ENCODE results near the gene TEX26. TPM values are rescaled to one million over a fixed set of nuclear protein-coding genes. Genes with fewer than 3 reads are reported as not detected.

TEX26 gene
- total RNA-seq, 1 donor from 2014 or later = not detected

- peaks cover 13% of the 10 kb centered on the region for H3K27me3 Mint-ChIP-seq
- H3K27ac Mint-ChIP-seq = no peak overlapping the region
- H3K9me3 Mint-ChIP-seq (ENCODE audit: low read depth) = no peaks in the 10 kb centered on the region
- DNase-seq (ENCODE audit: low spot score, unreplicated experiment) = no peak
- peaks cover 10% of the 10 kb centered on the region for H3K4me1 Mint-ChIP-seq (ENCODE audit: low read depth)
- no peak overlapping the region for H3K4me3 Mint-ChIP-seq (ENCODE audit: low read depth)
- H3K36me3 Mint-ChIP-seq (ENCODE audit: insufficient read depth) = no peaks in the 10 kb centered on the region
- TF ChIP-seq CTCF (IDR thresholded peaks at IDR 0.05; ENCODE audit: unreplicated experiment) = no peak
These were observed 43.6 kb downstream of the TEX26 start for GRCh38 chr13:30976025-30976424.

- no peak overlapping the region for H3K27ac Mint-ChIP-seq
- peaks cover 13% of the 10 kb centered on the region for H3K27me3 Mint-ChIP-seq
- peak; percentile 68 for TF ChIP-seq CTCF (IDR thresholded peaks at IDR 0.05; ENCODE audit: unreplicated experiment)
- H3K4me3 Mint-ChIP-seq (ENCODE audit: low read depth) = no peak overlapping the region
- peaks cover 4% of the 10 kb centered on the region for H3K4me1 Mint-ChIP-seq (ENCODE audit: low read depth)
- no peaks in the 10 kb centered on the region for H3K36me3 Mint-ChIP-seq (ENCODE audit: insufficient read depth)
- no peak for DNase-seq (ENCODE audit: low spot score, unreplicated experiment)
- no peaks in the 10 kb centered on the region for H3K9me3 Mint-ChIP-seq (ENCODE audit: low read depth)
These were observed 46.8 kb downstream of the TEX26 start for GRCh38 chr13:30978981-30979956.

- H3K9me3 Mint-ChIP-seq (ENCODE audit: low read depth) = no peaks in the 10 kb centered on the region
- H3K27me3 Mint-ChIP-seq = peaks cover 3% of the 10 kb centered on the region
- no peak for TF ChIP-seq CTCF (IDR thresholded peaks at IDR 0.05; ENCODE audit: unreplicated experiment)
- H3K4me3 Mint-ChIP-seq (ENCODE audit: low read depth) = no peak overlapping the region
- H3K27ac Mint-ChIP-seq = no peak overlapping the region
- no peaks in the 10 kb centered on the region for H3K36me3 Mint-ChIP-seq (ENCODE audit: insufficient read depth)
- peaks cover 18% of the 10 kb centered on the region for H3K4me1 Mint-ChIP-seq (ENCODE audit: low read depth)
- DNase-seq (ENCODE audit: low spot score, unreplicated experiment) = no peak
These were observed 50.0 kb downstream of the TEX26 start for GRCh38 chr13:30982506-30982905.

- H3K4me3 Mint-ChIP-seq (ENCODE audit: low read depth) = no peak overlapping the region
- H3K4me1 Mint-ChIP-seq (ENCODE audit: low read depth) = peaks cover 18% of the 10 kb centered on the region
These were observed 50.5 kb downstream of the TEX26 start for GRCh38 chr13:30982906-30983305.

DNA sequence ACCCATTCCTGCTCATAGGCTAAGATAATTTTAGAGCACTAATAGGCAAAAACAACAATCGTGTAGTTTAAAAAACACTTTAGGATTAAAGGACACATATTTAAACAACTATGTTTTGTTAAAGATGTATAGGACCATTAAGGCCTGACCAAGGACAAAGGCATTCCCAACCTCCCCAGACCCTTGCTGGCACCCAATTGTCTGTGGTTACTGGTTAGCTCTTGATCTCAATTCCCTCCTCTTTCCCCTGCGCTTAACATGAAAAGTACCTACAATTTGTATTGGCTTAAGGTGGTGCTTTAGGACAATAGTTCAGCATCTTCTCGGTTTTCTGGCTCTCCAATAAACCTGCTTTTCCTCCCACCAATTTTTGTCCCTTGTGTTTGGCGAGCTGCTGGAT, 51.0 kb downstream of the TEX26 start:
- H3K4me3 Mint-ChIP-seq (ENCODE audit: low read depth) = no peak overlapping the region
- no peaks in the 10 kb centered on the region for H3K9me3 Mint-ChIP-seq (ENCODE audit: low read depth)
- peaks cover 3% of the 10 kb centered on the region for H3K27me3 Mint-ChIP-seq
- peaks cover 18% of the 10 kb centered on the region for H3K4me1 Mint-ChIP-seq (ENCODE audit: low read depth)
- TF ChIP-seq CTCF (IDR thresholded peaks at IDR 0.05; ENCODE audit: unreplicated experiment) = no peak
- no peaks in the 10 kb centered on the region for H3K36me3 Mint-ChIP-seq (ENCODE audit: insufficient read depth)
- no peak overlapping the region for H3K27ac Mint-ChIP-seq
- no peak for DNase-seq (ENCODE audit: low spot score, unreplicated experiment)

More at GRCh38 chr13:30982906-30983305, 50.5 kb downstream of the TEX26 start:
- Mint-ChIP-seq H3K9me3 (ENCODE audit: low read depth) (no peaks in the 10 kb centered on the region), H3K36me3 (ENCODE audit: insufficient read depth) (no peaks in the 10 kb centered on the region), H3K27me3 (peaks cover 3% of the 10 kb centered on the region), H3K27ac (no peak overlapping the region)
- no peak for TF ChIP-seq CTCF (IDR thresholded peaks at IDR 0.05; ENCODE audit: unreplicated experiment)
- DNase-seq (ENCODE audit: low spot score, unreplicated experiment) = no peak

Measured in progenitor cell of endocrine pancreas (in vitro differentiated cells).